ENCODE data around the gene SIM2. TPM values are rescaled to one million over a fixed set of nuclear protein-coding genes. Genes with fewer than 3 reads are reported as not detected.
A peak's percentile ranks its signal among the peaks of the same experiment; 100 is the strongest.

Gene SIM2
- total and polyA plus RNA-seq, 2 of the 13 experiments (the other 11 are each of a cell fraction or from before 2014, with no cell fraction given), result 0.36 to 0.53 TPM

DNA sequence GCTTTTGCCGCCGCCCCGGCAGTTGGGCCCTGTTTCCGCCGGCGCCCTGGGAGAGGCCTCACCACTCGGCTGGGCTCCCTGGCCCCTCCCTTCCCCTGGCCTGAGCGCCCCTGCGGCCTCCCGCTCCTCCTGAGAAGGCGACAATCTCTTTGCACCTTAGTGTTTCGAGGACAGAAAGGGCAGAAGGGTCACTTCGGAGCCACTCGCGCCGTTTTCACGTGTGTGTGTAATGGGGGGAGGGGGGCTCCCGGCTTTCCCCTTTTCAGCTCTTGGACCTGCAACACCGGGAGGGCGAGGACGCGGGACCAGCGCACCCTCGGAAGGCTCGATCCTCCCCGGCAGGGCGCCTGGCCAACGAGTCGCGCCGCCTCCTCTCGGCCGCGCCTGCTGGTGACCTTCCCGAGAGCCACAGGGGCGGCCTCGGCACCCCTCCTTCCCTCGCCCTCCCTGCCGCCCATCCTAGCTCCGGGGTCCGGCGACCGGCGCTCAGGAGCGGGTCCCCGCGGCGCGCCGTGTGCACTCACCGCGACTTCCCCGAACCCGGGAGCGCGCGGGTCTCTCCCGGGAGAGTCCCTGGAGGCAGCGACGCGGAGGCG is 432 bp upstream of the SIM2 start (continued):
- TF ChIP-seq ZNF276 (CRISPR knock-in tag; IDR thresholded peaks at IDR 0.05; ENCODE audit: low read depth), result no peak
- no peak for TF ChIP-seq ZNF557 (CRISPR knock-in tag; IDR thresholded peaks at IDR 0.05)
- no peak for TF ChIP-seq ZC3H13 (CRISPR knock-in tag; IDR thresholded peaks at IDR 0.05)
- no peak for TF ChIP-seq HDAC2 (CRISPR knock-in tag; IDR thresholded peaks at IDR 0.05)
- TF ChIP-seq RFX1 (IDR thresholded peaks at IDR 0.05), result no peak
- TF ChIP-seq, protein P1, sequence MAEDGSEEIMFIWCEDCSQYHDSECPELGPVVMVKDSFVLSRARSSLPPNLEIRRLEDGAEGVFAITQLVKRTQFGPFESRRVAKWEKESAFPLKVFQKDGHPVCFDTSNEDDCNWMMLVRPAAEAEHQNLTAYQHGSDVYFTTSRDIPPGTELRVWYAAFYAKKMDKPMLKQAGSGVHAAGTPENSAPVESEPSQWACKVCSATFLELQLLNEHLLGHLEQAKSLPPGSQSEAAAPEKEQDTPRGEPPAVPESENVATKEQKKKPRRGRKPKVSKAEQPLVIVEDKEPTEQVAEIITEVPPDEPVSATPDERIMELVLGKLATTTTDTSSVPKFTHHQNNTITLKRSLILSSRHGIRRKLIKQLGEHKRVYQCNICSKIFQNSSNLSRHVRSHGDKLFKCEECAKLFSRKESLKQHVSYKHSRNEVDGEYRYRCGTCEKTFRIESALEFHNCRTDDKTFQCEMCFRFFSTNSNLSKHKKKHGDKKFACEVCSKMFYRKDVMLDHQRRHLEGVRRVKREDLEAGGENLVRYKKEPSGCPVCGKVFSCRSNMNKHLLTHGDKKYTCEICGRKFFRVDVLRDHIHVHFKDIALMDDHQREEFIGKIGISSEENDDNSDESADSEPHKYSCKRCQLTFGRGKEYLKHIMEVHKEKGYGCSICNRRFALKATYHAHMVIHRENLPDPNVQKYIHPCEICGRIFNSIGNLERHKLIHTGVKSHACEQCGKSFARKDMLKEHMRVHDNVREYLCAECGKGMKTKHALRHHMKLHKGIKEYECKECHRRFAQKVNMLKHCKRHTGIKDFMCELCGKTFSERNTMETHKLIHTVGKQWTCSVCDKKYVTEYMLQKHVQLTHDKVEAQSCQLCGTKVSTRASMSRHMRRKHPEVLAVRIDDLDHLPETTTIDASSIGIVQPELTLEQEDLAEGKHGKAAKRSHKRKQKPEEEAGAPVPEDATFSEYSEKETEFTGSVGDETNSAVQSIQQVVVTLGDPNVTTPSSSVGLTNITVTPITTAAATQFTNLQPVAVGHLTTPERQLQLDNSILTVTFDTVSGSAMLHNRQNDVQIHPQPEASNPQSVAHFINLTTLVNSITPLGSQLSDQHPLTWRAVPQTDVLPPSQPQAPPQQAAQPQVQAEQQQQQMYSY (CRISPR knock-in tag; IDR thresholded peaks at IDR 0.05), result no peak
- TF ChIP-seq NR3C1 (CRISPR knock-in tag; IDR thresholded peaks at IDR 0.05), result no peak
- peak; percentile 29; the same call in 1 of the 2 replicates for TF ChIP-seq PHF20 (CRISPR knock-in tag; IDR thresholded peaks at IDR 0.05)
- TF ChIP-seq, protein P2, sequence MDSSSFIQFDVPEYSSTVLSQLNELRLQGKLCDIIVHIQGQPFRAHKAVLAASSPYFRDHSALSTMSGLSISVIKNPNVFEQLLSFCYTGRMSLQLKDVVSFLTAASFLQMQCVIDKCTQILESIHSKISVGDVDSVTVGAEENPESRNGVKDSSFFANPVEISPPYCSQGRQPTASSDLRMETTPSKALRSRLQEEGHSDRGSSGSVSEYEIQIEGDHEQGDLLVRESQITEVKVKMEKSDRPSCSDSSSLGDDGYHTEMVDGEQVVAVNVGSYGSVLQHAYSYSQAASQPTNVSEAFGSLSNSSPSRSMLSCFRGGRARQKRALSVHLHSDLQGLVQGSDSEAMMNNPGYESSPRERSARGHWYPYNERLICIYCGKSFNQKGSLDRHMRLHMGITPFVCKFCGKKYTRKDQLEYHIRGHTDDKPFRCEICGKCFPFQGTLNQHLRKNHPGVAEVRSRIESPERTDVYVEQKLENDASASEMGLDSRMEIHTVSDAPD (CRISPR knock-in tag; IDR thresholded peaks at IDR 0.05), result no peak
- TF ChIP-seq SCMH1 (CRISPR knock-in tag; IDR thresholded peaks at IDR 0.05; ENCODE audit: borderline replicate concordance), result no peak
- no peak for TF ChIP-seq HOXA7 (CRISPR knock-in tag; IDR thresholded peaks at IDR 0.05)
- TF ChIP-seq GATAD2A (CRISPR knock-in tag; IDR thresholded peaks at IDR 0.05), result no peak
- TF ChIP-seq TGIF2 (CRISPR knock-in tag; IDR thresholded peaks at IDR 0.05), result no peak
- no peak for TF ChIP-seq FOXK1 (CRISPR knock-in tag; IDR thresholded peaks at IDR 0.05; ENCODE audit: borderline replicate concordance, low read depth)
- TF ChIP-seq, protein P3, sequence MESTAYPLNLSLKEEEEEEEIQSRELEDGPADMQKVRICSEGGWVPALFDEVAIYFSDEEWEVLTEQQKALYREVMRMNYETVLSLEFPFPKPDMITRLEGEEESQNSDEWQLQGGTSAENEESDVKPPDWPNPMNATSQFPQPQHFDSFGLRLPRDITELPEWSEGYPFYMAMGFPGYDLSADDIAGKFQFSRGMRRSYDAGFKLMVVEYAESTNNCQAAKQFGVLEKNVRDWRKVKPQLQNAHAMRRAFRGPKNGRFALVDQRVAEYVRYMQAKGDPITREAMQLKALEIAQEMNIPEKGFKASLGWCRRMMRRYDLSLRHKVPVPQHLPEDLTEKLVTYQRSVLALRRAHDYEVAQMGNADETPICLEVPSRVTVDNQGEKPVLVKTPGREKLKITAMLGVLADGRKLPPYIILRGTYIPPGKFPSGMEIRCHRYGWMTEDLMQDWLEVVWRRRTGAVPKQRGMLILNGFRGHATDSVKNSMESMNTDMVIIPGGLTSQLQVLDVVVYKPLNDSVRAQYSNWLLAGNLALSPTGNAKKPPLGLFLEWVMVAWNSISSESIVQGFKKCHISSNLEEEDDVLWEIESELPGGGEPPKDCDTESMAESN (CRISPR knock-in tag; conservative IDR thresholded peaks at IDR 0.05), result peak; percentile 13; the same call in 1 of the 2 replicates
- TF ChIP-seq, protein P4, sequence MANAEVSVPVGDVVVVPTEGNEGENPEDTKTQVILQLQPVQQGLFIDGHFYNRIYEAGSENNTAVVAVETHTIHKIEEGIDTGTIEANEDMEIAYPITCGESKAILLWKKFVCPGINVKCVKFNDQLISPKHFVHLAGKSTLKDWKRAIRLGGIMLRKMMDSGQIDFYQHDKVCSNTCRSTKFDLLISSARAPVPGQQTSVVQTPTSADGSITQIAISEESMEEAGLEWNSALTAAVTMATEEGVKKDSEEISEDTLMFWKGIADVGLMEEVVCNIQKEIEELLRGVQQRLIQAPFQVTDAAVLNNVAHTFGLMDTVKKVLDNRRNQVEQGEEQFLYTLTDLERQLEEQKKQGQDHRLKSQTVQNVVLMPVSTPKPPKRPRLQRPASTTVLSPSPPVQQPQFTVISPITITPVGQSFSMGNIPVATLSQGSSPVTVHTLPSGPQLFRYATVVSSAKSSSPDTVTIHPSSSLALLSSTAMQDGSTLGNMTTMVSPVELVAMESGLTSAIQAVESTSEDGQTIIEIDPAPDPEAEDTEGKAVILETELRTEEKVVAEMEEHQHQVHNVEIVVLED (CRISPR knock-in tag; IDR thresholded peaks at IDR 0.05; ENCODE audit: borderline replicate concordance), result no peak
- TF ChIP-seq KMT2B (CRISPR knock-in tag; IDR thresholded peaks at IDR 0.05), result no peak
- TF ChIP-seq HES4 (CRISPR knock-in tag; IDR thresholded peaks at IDR 0.05; ENCODE audit: borderline replicate concordance), result no peak
- no peak for TF ChIP-seq FOXO1 (CRISPR knock-in tag; IDR thresholded peaks at IDR 0.05)

Measured in HepG2 (cell line).